Ramos (cell line): Measurements from ENCODE around the gene SIDT2.

Experiments
- in situ Hi-C: fragments of 300-500 bp; cut with MboI; formaldehyde crosslinking; loops from one replicate; pipeline ENCODE4 v1.14.3; 2022; ENCODE audit warnings: low sequenced_read_pairs; ENCODE audit not compliant: unreplicated experiment

Gene SIDT2

DNA sequence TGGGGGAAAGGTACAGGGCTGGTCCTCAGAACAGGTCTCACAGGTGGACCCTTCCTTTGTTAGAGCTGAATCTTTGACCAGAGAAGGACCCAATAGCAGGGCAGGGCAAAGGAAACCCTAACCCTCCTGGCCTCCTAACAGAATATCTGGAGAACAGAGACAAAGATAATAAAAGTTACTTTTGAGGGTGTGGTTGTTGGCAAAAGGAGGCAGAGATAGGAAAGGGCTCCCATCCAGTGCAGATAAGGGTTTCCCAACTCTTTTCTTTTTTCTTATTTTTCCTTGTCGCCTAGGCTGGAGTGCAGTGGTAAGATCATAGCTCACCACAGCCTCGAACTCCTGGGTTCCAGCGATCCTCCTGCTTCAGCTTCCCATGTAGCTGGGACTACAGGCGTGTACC, 41.5 kb downstream of the SIDT2 start:
- in situ Hi-C loops, result no loop called here

DNA sequence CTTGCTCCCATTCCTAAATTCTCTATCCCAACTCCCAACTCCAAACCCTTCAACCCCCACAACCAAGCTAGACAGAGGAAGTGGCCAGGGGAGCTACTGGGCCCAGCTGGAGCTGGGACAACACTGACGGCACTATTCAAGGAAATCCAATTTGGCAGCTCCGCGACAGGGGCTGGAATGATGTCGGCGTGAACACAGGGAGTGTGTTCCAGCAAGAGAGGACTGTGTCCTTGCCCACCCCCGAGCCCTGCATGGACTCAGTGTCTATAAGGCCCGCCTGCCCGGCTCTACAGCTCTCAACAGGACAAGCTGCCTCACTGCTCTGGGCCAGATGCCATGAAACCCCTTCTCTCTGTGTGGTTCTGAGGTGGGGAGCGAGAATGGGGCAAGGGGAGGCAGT, 42.0 kb downstream of the SIDT2 start:
- in situ Hi-C loops, result no loop called here

- in situ Hi-C loops, result no loop called here
Measured at GRCh38 chr11:117220999-117221774, 42.6 kb downstream of the SIDT2 start.

- in situ Hi-C loops, result no loop called here
Measured at GRCh38 chr11:117221775-117222517, 43.4 kb downstream of the SIDT2 start.

DNA sequence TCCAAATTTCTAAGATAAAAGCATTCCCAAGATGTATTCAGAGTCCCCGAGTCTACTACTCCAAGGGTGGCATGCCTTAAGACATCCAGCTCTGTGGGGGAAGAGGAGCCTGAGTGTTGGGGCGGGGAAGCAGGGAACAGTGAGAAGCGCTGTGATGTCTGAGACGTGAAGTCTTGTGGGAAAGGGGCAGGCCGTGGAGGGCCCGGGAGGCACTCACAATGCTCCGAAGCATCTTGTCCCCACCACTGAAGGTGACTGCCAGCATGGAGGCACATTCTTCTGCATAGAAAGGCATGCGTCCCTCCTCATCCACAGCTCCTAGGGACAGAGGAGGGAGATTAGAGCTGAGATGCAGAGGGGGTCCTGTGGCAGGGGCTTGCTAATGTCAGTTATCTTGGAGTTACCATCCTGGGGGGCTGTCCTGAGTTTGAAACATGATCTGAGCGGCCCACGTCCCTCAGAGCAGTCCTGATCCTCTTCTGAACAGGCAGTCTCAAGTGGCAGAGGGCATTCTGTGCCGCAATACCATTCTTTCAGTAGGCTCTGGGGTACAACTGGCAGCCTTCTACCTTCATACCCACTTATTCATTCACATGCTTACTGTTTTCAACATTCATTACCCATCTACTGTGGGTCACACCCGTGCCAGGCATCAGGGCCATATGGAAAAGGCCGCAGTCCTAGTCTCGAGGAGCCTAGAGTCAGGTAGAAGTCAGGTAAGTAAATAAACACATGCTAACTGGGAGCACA, 44.6 kb downstream of the SIDT2 start:
- in situ Hi-C loops, result no loop called here

DNA sequence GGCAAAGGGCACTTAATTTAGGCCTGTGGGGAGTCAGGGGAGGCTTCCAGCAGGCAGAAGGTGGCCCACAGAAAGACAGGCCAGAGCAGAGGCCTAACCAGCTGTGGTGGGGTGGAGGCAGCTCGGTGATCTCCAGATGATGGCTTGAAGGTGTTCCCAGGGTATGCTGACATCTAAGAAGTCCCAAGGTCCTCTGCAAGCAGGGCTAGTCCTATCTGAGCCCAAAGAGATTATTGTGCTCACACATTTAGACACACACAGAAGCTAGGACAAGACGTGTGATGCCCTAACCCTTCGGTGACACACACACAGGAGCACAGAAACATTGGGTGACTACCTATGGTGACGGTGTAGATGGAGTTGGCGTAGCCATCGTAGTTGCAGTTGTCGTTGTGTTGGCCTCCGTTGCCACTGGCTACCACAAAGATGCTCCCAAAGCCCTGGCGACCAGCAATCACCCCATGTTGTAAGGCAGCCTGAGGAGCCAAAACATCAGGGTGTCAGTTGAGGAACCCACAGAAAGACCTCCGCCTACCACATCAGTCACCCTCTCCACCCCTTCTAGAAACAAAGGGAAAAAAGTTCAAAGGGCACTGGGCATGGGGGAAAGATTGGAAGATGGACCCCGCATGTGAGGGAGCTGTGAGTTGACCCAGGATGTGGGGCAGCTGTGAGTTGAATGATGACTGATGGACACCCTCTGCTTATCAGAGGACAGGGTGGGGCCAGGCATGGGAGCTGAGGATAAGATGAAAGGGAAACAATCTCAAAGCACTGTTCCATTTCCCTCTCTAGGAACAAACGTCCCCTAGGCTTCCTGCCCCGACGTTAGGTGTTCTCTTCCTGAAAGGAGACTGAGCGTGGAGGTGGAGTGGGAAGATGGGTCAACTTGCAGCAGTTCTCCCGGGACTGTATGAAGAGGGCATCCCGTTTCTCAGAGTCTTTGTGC, 45.5 kb downstream of the SIDT2 start:
- in situ Hi-C loops, result no loop called here

DNA sequence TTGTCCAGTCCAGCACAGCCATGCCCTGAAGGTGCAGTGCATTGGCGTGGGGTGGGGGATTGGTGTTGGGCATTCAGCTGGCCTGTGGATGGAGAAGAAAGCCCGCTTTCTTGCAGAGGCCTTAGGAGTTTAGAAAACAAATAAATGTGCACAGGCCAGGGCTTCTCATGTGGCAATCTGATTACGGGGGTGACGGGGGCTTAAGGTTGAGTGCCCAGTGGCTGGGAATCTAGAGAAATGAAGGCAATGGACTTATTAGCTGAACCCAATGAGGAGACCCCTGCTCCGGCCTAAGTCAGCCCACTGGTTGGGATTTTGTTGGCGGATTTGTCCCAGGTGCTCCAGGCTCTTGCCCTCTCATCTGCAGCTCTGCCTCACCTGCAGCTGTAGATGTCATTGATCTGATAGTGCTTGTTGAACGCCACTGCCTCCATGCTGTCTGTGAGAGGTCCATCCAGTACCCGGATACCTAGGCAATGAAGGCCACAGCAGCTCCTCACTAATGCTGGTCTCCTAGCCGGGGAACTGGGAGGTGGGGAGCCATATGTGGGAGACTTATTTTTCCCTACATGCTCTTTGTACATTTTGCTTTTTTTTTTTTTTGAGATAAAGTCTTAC, 47.1 kb downstream of the SIDT2 start:
- in situ Hi-C loops, result loop anchor here (5.0 kb wide), 1 partner anchor 43 kb away; no protein-coding TSS in a partner anchor

DNA sequence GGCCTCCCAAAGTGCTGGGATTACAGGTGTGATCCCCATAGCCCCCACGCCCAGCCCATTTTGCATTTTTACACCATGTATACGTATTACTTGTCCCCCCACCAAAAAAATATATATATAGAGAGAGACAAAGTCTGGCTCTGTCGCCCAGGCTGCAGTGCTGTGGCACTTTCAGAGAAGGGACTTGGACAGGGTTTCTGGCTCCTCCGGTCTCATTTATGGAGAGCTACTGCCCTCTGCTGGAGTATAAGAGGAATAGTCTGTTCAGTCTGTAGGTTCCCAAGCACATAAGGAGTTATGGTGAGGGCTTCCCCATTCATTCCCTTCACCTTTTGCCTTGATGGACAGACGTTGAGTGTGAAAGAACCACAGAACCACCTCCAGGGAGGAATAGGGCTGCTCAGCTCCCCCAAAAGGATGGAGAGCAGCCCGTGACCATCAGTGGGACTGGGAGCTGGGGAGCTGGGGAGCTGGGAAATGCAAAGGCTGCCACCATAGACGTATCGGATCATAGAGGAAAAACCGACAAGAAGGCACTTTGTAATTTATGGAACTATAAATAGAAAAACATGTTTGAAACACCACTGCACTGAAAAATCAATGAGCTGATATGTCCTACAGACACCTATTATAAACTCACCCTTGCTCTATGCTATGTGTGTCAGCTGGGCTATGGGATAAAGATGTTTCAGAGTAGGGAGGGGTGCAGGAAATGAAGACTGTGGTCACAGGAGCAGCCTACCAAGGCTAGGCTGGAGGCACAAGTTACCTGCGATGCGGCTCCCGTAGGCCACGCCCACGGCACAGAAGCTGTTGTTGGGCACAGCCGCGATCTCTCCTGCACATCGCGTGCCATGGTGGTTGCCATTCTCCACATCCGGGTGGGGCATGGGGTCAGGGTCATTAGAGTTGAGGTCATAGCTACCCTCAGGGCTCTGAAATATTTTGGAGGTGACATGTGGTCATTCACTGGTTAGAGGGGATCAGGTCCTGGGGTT, 48.1 kb downstream of the SIDT2 start:
- in situ Hi-C loops, result loop anchor here (5.0 kb wide), 1 partner anchor 44 kb away; no protein-coding TSS in a partner anchor

DNA sequence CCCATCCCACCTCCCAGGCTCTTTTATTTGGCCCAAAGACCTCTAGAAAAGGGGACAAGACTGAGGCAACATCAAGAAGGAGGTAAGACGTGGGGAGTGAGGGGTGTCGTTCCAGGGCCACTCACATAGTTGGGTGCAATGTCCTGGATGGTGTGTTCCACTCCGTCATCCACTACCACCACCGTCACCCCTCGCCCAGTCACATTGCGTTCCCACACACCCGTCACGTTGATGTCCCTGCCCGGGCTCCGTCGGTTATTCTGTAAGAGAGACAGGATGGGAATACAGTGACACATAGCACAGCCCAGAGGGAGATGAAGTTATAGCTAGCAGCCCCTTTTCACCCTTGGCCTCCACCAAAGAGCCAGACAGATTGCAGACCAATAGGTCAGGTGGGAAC, 49.5 kb downstream of the SIDT2 start:
- in situ Hi-C loops, result loop anchor here (5.0 kb wide), 1 partner anchor 46 kb away; no protein-coding TSS in a partner anchor

DNA sequence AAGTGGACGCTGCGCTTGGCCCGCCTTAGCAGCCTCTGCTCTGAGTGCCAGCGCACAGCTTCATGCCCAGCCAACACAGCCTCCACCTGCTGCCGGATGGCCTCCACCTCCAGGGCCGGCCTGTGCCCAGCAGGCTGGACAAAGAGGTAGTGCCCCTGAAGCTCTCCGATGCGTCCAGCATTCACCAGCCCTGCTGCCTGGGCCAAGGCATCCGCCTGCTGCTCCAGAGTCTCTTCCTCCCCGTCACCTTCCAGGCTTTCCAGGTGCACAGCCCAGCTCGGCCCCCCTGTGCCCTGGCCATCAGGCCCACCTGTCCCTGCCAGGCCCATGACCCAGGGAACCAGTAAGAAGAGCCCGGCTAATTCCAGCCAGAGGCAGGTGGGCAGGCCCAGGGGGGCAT, 50.9 kb downstream of the SIDT2 start:
- in situ Hi-C loops, result loop anchor here (5.0 kb wide), 1 partner anchor 47 kb away; no protein-coding TSS in a partner anchor

- in situ Hi-C loops, result loop anchor here (5.0 kb wide), 1 partner anchor 48 kb away; no protein-coding TSS in a partner anchor
Measured at GRCh38 chr11:117229931-117230285, 51.4 kb downstream of the SIDT2 start.

GRCh38 chr11:117230286-117230961, 51.9 kb downstream of the SIDT2 start:
- in situ Hi-C loops, result no loop called here

DNA sequence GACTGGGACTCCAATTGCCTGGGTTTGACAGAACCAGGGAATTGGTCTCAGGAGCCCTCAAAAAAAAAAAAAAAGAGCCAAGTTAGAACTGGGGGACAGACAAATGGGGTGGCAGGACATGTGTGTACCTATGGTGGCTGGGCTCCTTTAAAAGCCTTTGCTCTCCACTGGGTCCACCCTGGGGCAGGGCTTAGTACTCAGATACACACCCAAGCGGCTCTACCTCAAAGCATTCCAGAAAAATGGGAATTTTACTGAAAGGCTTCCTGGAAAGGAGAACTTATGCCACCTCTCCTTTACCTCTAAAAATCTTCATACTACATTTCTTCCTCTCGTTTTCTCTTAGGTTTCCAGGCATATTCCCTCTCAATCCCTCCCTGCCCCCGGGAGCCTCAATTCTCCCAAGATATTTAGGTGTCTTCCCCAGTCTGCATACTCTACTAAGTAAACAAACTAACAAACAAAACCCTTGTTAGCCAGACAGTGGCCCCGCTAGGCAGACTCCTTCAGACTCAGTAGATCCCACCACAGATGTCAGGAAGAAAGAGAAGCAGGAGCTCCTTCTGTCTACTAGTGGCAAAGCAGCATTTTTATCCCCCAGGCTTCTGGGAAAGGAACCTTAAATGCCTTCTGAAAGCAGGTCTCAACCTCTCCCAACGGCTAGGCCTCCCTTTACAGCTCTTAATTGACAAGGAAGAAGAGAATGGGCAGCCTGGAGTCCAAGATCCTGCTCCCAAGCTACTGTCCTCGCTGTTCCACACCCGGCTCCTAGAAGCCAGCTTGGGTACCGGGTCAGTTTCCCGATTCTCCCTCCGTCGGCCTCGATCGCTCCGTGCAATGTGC, 52.7 kb downstream of the SIDT2 start:
- in situ Hi-C loops, result no loop called here

GRCh38 chr11:117231842-117232091, 53.2 kb downstream of the SIDT2 start, which contains the start of gene PCSK7:
Gene PCSK7 (minus strand): TSS chr11:117232073. CDS start chr11:117229844, 2,229 bp downstream.
- in situ Hi-C loops, result no loop called here

GRCh38 chr11:117232092-117232878, 53.7 kb downstream of the SIDT2 start, which contains the start of gene RNF214:
Gene RNF214 (plus strand): TSS chr11:117232671. CDS start chr11:117234273, 1,602 bp downstream.
- in situ Hi-C loops, result no loop called here

GRCh38 chr11:117232911-117233409, 54.4 kb downstream of the SIDT2 start:
- in situ Hi-C loops, result no loop called here
